K562 (cell line): ENCODE data around the gene ELOB. TPM values are rescaled to one million over a fixed set of nuclear protein-coding genes. Genes with fewer than 3 reads are reported as not detected.
A peak's percentile ranks its signal among the peaks of the same experiment; 100 is the strongest.

ENCODE experiments used
- EP300 ChIP-seq: IDR thresholded peaks from 2 replicates; pipeline ENCODE4 v1.6.1; 2012; ENCODE audit warnings: low read length, improper control_type of control experiment
- EP400 ChIP-seq: fragments of 450-650 bp; IDR thresholded peaks from 2 replicates; pipeline ENCODE4 v1.6.1; 2017; ENCODE audit warnings: antibody characterized with exemption, mild to moderate bottlenecking, moderate library complexity
- L3MBTL2 ChIP-seq: fragments of 450-650 bp; IDR thresholded peaks from 2 replicates; pipeline ENCODE4 v1.6.1; 2016; ENCODE audit warnings: mild to moderate bottlenecking, moderate library complexity
- MYC ChIP-seq, 2 experiments: fragments of 250-450 bp in 1 of 2; sonication (Bioruptor Pico) in 1 of 2; IDR thresholded peaks; 2 replicates each; pipeline versions ENCODE4 v1.5.1 to v1.6.1; 2012 to 2021; ENCODE audit warnings: low read depth in 2 of 2, borderline replicate concordance in 1 of 2, improper control_type of control experiment in 1 of 2, low read length in 1 of 2, mild to moderate bottlenecking in 1 of 2, moderate library complexity in 1 of 2
- NFE2L1 ChIP-seq: fragments of 450-650 bp; IDR thresholded peaks from 2 replicates; pipeline ENCODE4 v1.6.1; 2016; ENCODE audit warnings: missing genetic modification characterization, low read depth, mild to moderate bottlenecking, missing compliant biosample characterization, moderate library complexity, borderline replicate concordance
- PTTG1 ChIP-seq: fragments of 450-650 bp; IDR thresholded peaks from 2 replicates; pipeline ENCODE4 v1.6.1; 2016; ENCODE audit warnings: low read depth, mild to moderate bottlenecking, missing genetic modification characterization, missing compliant biosample characterization
- TAF1 ChIP-seq: IDR thresholded peaks from 2 replicates; pipeline ENCODE4 v1.6.1; 2011; ENCODE audit warnings: mild to moderate bottlenecking, low read length, moderate library complexity; ENCODE audit not compliant: insufficient read depth, control insufficient read depth, severe bottlenecking; ENCODE audit errors: extremely low read depth
- TRIM24 ChIP-seq, 2 experiments: fragments of 450-650 bp; IDR thresholded peaks; 2 replicates each; pipeline ENCODE4 v1.6.1; 2016
- ZKSCAN3 ChIP-seq: fragments of 250-450 bp; sonication (Bioruptor Pico); IDR thresholded peaks from 2 replicates; pipeline ENCODE4 v1.4.0; 2020
- ZNF354B ChIP-seq: fragments of 250-450 bp; sonication (Bioruptor Pico); IDR thresholded peaks from 2 replicates; pipeline ENCODE4 v1.4.0; 2020
- polyA plus RNA-seq, 8 experiments: library from polyadenylated mRNA; depleted of rRNA in 4 of 8; stranded (reverse) in 5 of 8; unstranded in 3 of 8; fragments of >200 nt; fragmentation: Nextera tagmentation in 2 of 8; fragmentation: Illumina TruSeq in 1 of 8; extraction: Ambion mirVana in 2 of 8; extraction: Trizol in 1 of 8; gene quantifications; 2 replicates each; pipeline versions ENCODE4 v1.2.1 to v1.2.3, GENCODE V29; 2011 to 2014; ENCODE audit warnings: inconsistent platforms in 1 of 8, missing spikeins in 1 of 8
- total RNA-seq, 7 experiments: library from RNA; depleted of rRNA in 6 of 7; stranded (reverse); fragments of >200 nt in 6 of 7; fragmentation: Illumina TruSeq in 2 of 7; extraction: Trizol in 2 of 7; gene quantifications; 2 replicates each; pipeline versions ENCODE4 v1.2.1 to v1.2.3, GENCODE V29; 2011 to 2021; ENCODE audit warnings: low replicate concordance in 1 of 7
- TF ChIP-seq, protein P1 (sequence below): fragments of 450-650 bp; IDR thresholded peaks from 2 replicates; pipeline ENCODE4 v1.6.1; 2017; ENCODE audit warnings: antibody characterized with exemption
- TF ChIP-seq, protein P2 (sequence below), 2 experiments: IDR thresholded peaks; 2 replicates each; pipeline ENCODE4 v1.6.1; 2011; ENCODE audit warnings: borderline replicate concordance in 1 of 2, control low read depth in 1 of 2, low read depth in 1 of 2, low read length in 1 of 2, mild to moderate bottlenecking in 1 of 2, mixed read lengths in 1 of 2, moderate library complexity in 1 of 2; ENCODE audit not compliant: insufficient read depth in 1 of 2, insufficient read length in 1 of 2, poor library complexity in 1 of 2, severe bottlenecking in 1 of 2; ENCODE audit errors: extremely low read depth in 1 of 2
- TF ChIP-seq, protein P3 (sequence below), 3 experiments: IDR thresholded peaks in 2 of 3; conservative IDR thresholded peaks in 1 of 3; 2 replicates each; pipeline ENCODE4 v1.5.1; 2011 to 2012; ENCODE audit warnings: low read length in 3 of 3, mild to moderate bottlenecking in 3 of 3, control low read depth in 2 of 3, improper control_type of control experiment in 1 of 3, inconsistent platforms in 1 of 3, low read depth in 1 of 3, mixed read lengths in 1 of 3, moderate library complexity in 1 of 3; ENCODE audit not compliant: insufficient read depth in 2 of 3
- TF ChIP-seq, protein P4 (sequence below): sonication (generic); formaldehyde crosslinking; IDR thresholded peaks from 2 replicates; pipeline ENCODE4 v1.8.0; 2023; ENCODE audit warnings: missing genetic modification reagents, mild to moderate bottlenecking, borderline replicate concordance

Gene ELOB
- total and polyA plus RNA-seq, 9 of the 15 experiments (the other 6 are each of a cell fraction or from before 2014, with no cell fraction given) = 63.2 to 791 (median 237) TPM

DNA sequence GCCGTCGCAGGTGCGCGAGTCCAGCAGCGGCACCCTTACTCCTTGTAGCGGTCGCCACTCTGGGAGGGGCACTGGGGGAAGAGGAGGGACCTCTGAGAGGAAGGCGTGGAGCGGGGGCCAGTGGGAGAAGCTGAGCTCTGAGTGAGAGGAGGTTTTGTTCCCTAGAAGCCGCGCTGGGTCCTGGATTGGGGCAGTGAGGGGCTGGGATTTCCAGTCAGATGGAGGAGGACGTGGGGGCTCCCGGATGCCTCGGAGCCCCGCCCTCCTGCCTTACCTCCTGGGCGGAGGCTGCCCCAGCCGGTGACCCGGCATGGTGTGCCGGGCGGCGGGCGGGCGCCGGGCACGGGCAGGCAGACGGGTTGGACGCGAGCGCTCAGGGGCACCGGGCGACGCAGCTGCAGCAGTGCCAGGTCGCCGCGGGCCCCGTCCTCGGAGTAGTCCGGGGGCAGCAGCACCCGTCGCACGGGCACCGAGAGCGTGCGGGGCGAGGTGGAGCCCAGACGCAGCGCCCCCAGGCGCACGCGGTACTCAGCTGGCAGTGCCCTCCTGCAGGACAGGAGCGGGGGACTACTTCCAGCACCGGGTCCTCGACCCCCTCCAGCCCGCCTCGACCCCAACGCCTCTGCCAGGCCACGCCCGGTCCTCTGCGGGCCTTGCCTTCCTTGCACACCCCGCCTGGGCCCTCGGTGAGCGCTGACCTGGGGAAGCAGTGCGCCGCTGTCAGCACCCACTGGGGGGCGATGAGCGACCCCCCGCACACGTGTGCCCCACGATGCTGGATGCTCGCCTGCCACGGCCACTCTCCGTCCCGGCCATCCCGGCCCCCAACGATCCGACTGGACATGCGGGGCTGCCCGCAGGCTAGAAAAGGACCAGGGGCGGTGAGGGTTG lies 8.3 kb upstream of the ELOB start (continued):
- TF ChIP-seq, protein P1, sequence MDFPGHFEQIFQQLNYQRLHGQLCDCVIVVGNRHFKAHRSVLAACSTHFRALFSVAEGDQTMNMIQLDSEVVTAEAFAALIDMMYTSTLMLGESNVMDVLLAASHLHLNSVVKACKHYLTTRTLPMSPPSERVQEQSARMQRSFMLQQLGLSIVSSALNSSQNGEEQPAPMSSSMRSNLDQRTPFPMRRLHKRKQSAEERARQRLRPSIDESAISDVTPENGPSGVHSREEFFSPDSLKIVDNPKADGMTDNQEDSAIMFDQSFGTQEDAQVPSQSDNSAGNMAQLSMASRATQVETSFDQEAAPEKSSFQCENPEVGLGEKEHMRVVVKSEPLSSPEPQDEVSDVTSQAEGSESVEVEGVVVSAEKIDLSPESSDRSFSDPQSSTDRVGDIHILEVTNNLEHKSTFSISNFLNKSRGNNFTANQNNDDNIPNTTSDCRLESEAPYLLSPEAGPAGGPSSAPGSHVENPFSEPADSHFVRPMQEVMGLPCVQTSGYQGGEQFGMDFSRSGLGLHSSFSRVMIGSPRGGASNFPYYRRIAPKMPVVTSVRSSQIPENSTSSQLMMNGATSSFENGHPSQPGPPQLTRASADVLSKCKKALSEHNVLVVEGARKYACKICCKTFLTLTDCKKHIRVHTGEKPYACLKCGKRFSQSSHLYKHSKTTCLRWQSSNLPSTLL = no peak
- TF ChIP-seq EP300 (no peak), NFE2L1 (no peak), L3MBTL2 (peak; percentile 72), MYC (IDR thresholded peaks at IDR 0.05; ENCODE audit: low read depth, low read length) (peak; percentile 33; the same call in 1 of the 2 replicates), MYC (CRISPR knock-in tag; IDR thresholded peaks at IDR 0.05; ENCODE audit: borderline replicate concordance, low read depth) (no peak), ZKSCAN3 (CRISPR knock-in tag) (no peak), EP400 (peak; percentile 31; the same call in 1 of the 2 replicates), PTTG1 (tag) (no peak), TAF1 (no peak), ZNF354B (CRISPR knock-in tag) (no peak), TRIM24 (IDR thresholded peaks at IDR 0.05) (no peak)
- TF ChIP-seq, protein P2, sequence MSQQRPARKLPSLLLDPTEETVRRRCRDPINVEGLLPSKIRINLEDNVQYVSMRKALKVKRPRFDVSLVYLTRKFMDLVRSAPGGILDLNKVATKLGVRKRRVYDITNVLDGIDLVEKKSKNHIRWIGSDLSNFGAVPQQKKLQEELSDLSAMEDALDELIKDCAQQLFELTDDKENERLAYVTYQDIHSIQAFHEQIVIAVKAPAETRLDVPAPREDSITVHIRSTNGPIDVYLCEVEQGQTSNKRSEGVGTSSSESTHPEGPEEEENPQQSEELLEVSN (IDR thresholded peaks at IDR 0.05; ENCODE audit: borderline replicate concordance in 1 of 2, extremely low read depth in 1 of 2, insufficient read depth in 1 of 2, insufficient read length in 1 of 2, low read depth in 1 of 2, low read length in 1 of 2, poor library complexity in 1 of 2, severe bottlenecking in 1 of 2) = peak; percentile 34 to 71
- TF ChIP-seq, protein P3, sequence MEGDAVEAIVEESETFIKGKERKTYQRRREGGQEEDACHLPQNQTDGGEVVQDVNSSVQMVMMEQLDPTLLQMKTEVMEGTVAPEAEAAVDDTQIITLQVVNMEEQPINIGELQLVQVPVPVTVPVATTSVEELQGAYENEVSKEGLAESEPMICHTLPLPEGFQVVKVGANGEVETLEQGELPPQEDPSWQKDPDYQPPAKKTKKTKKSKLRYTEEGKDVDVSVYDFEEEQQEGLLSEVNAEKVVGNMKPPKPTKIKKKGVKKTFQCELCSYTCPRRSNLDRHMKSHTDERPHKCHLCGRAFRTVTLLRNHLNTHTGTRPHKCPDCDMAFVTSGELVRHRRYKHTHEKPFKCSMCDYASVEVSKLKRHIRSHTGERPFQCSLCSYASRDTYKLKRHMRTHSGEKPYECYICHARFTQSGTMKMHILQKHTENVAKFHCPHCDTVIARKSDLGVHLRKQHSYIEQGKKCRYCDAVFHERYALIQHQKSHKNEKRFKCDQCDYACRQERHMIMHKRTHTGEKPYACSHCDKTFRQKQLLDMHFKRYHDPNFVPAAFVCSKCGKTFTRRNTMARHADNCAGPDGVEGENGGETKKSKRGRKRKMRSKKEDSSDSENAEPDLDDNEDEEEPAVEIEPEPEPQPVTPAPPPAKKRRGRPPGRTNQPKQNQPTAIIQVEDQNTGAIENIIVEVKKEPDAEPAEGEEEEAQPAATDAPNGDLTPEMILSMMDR (IDR thresholded peaks at IDR 0.05 in 2 of 3, conservative IDR thresholded peaks at IDR 0.05 in 1 of 3; ENCODE audit: insufficient read depth in 2 of 3, low read depth in 1 of 3, low read length in 3 of 3) = peak; percentile 31 to 52 (median 31); a peak in 4 of 6 replicates
- TF ChIP-seq, protein P4, sequence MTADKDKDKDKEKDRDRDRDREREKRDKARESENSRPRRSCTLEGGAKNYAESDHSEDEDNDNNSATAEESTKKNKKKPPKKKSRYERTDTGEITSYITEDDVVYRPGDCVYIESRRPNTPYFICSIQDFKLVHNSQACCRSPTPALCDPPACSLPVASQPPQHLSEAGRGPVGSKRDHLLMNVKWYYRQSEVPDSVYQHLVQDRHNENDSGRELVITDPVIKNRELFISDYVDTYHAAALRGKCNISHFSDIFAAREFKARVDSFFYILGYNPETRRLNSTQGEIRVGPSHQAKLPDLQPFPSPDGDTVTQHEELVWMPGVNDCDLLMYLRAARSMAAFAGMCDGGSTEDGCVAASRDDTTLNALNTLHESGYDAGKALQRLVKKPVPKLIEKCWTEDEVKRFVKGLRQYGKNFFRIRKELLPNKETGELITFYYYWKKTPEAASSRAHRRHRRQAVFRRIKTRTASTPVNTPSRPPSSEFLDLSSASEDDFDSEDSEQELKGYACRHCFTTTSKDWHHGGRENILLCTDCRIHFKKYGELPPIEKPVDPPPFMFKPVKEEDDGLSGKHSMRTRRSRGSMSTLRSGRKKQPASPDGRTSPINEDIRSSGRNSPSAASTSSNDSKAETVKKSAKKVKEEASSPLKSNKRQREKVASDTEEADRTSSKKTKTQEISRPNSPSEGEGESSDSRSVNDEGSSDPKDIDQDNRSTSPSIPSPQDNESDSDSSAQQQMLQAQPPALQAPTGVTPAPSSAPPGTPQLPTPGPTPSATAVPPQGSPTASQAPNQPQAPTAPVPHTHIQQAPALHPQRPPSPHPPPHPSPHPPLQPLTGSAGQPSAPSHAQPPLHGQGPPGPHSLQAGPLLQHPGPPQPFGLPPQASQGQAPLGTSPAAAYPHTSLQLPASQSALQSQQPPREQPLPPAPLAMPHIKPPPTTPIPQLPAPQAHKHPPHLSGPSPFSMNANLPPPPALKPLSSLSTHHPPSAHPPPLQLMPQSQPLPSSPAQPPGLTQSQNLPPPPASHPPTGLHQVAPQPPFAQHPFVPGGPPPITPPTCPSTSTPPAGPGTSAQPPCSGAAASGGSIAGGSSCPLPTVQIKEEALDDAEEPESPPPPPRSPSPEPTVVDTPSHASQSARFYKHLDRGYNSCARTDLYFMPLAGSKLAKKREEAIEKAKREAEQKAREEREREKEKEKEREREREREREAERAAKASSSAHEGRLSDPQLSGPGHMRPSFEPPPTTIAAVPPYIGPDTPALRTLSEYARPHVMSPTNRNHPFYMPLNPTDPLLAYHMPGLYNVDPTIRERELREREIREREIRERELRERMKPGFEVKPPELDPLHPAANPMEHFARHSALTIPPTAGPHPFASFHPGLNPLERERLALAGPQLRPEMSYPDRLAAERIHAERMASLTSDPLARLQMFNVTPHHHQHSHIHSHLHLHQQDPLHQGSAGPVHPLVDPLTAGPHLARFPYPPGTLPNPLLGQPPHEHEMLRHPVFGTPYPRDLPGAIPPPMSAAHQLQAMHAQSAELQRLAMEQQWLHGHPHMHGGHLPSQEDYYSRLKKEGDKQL (CRISPR knock-in tag) = no peak
